ENCODE measurements around the gene BARHL1.

DNA sequence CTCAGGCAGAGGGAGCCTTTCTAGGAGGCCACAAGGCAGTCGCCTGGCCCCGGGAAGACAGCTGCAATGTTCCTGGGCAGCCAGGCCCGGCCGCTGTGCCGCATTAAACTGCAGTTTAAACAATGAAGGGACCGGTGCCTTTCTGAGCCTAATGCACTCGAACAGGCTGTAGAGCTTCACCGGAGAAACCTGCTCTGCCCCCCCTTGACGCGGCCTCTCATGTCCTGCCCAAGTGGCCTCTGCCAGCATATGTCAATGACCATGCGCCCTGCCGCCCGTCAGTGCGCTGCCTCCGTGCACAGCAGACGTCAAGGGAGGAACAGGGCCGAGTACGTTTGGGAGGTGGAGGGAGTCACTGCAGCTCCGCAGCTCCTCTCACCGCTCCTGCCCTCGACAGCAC is 38.4 kb upstream of the BARHL1 start:
- TF ChIP-seq CTCF (IDR thresholded peaks at IDR 0.05): no peak
- TF ChIP-seq POLR2A (IDR thresholded peaks at IDR 0.05): no peak
